SK-N-SH treated with all-trans-retinoic acid at 6 μM for 48 hours (cell line): ENCODE measurements around the gene PF4V1.

Source experiments
- BACH2 ChIP-seq: fragments of 250-450 bp; sonication (Bioruptor Pico); IDR thresholded peaks from 2 replicates; pipeline ENCODE4 v1.9.0; 2021; ENCODE audit warnings: mild to moderate bottlenecking, borderline replicate concordance
- OSR1 ChIP-seq: fragments of 250-450 bp; sonication (Bioruptor Pico); IDR thresholded peaks from 2 replicates; pipeline ENCODE4 v1.8.0; 2022; ENCODE audit warnings: moderate library complexity, mild to moderate bottlenecking, inconsistent platforms
- PPARA ChIP-seq: fragments of 250-450 bp; sonication (Bioruptor Pico); IDR thresholded peaks from 2 replicates; pipeline ENCODE4 v1.5.0; 2020; ENCODE audit warnings: mild to moderate bottlenecking, borderline replicate concordance
- RARB ChIP-seq: fragments of 250-450 bp; sonication (Bioruptor Pico); IDR thresholded peaks from 2 replicates; pipeline ENCODE4 v1.8.0; 2021; ENCODE audit warnings: mild to moderate bottlenecking, moderate library complexity
- TOX ChIP-seq: fragments of 250-450 bp; sonication (Bioruptor Pico); IDR thresholded peaks from 2 replicates; pipeline ENCODE4 v1.8.0; 2021; ENCODE audit warnings: mild to moderate bottlenecking, moderate library complexity, borderline replicate concordance
- ZC3H10 ChIP-seq: fragments of 250-450 bp; sonication (Bioruptor Pico); IDR thresholded peaks from 2 replicates; pipeline ENCODE4 v1.5.1; 2021; ENCODE audit warnings: mild to moderate bottlenecking, moderate library complexity
- ZNF565 ChIP-seq: fragments of 450-650 bp; formaldehyde crosslinking; conservative IDR thresholded peaks from 2 replicates; pipeline ENCODE4 v1.5.0; 2020; ENCODE audit warnings: low read depth, mild to moderate bottlenecking, moderate library complexity

DNA sequence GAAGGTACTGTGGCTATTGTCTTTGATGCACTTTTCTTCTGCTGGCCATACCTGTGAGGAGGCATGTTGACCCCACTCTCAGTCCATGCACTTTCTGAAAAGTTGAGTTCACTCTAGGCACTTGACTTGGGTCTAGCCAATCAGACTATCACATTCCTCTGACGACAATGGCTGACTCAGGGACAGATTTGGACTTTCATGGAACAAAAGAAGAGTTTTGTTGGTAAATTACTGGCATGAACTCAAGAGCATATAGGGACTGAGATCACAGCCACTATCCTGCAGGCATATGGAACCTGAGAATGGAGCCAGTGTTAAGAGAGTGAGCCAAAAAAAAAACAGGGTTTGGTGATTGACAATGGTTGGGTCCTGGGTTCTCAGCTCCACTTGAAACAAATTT is 41.3 kb upstream of the PF4V1 start:
- no peak for TF ChIP-seq RARB (CRISPR knock-in tag)
- no peak for TF ChIP-seq BACH2 (CRISPR knock-in tag)
- no peak for TF ChIP-seq TOX (CRISPR knock-in tag)
- no peak for TF ChIP-seq ZNF565 (CRISPR knock-in tag)
- no peak for TF ChIP-seq PPARA (CRISPR knock-in tag)
- TF ChIP-seq ZC3H10 (CRISPR knock-in tag): no peak
- TF ChIP-seq OSR1 (CRISPR knock-in tag): no peak
